ENCODE measurements around the gene ZFP64.

DNA sequence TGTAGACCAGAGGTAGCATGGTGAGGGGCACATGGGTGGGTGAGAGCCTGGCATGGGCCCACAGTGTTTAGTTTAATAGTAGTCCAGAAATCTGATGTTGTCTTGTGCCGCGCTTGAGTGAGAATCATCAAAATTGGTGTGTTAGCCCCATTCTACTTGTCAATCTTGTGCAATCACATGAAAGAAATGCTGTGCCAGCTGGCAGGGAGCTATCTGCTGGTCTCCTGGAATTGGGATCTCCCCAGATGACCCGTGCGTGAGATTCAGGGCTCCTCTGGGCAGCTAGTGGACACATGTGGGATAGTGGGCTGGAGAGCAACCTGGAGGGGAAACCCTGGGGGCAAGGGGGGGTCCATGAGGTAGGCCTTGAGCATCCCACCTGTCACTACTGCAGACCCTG lies 43.5 kb upstream of the ZFP64 start:
- TF ChIP-seq, protein P1, sequence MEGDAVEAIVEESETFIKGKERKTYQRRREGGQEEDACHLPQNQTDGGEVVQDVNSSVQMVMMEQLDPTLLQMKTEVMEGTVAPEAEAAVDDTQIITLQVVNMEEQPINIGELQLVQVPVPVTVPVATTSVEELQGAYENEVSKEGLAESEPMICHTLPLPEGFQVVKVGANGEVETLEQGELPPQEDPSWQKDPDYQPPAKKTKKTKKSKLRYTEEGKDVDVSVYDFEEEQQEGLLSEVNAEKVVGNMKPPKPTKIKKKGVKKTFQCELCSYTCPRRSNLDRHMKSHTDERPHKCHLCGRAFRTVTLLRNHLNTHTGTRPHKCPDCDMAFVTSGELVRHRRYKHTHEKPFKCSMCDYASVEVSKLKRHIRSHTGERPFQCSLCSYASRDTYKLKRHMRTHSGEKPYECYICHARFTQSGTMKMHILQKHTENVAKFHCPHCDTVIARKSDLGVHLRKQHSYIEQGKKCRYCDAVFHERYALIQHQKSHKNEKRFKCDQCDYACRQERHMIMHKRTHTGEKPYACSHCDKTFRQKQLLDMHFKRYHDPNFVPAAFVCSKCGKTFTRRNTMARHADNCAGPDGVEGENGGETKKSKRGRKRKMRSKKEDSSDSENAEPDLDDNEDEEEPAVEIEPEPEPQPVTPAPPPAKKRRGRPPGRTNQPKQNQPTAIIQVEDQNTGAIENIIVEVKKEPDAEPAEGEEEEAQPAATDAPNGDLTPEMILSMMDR (IDR thresholded peaks at IDR 0.05; ENCODE audit: low read depth, low read length) = no peak
- TF ChIP-seq MYC (IDR thresholded peaks at IDR 0.05; ENCODE audit: low read depth, low read length) (no peak), POLR2A (IDR thresholded peaks at IDR 0.05; ENCODE audit: extremely low read depth, insufficient read length) (no peak)
